Thyroid gland (tissue), 4 donors: ENCODE data around the gene RNF14.

ENCODE experiments used
- CTCF ChIP-seq, 6 experiments: fragments of 200-600 bp in 3 of 6; fragments of 450-650 bp in 3 of 6; sonication (generic) in 3 of 6; IDR thresholded peaks; one replicate each; pipeline ENCODE4 v1.5.1; 2016 to 2019; ENCODE audit warnings: antibody characterized with exemption in 6 of 6, mild to moderate bottlenecking in 2 of 6, inconsistent platforms in 1 of 6, moderate library complexity in 1 of 6
- POLR2A ChIP-seq, 2 donors: fragments of 450-650 bp; IDR thresholded peaks; one replicate each; pipeline ENCODE4 v1.6.1; 2017; ENCODE audit warnings: antibody characterized with exemption in 2 of 2, mild to moderate bottlenecking in 2 of 2, moderate library complexity in 1 of 2

- TF ChIP-seq POLR2A (IDR thresholded peaks at IDR 0.05) (no peak), CTCF (IDR thresholded peaks at IDR 0.05) (no peak)
Observed at GRCh38 chr5:142023836-142024235, 54.9 kb downstream of the RNF14 start.
